HG02759 (cell line): ENCODE measurements around the gene OR2T6.
"Not testable (repeated sequence)": the region's sequence is repeated elsewhere in the genome, so short reads cannot be mapped to it uniquely, and the experiment has no call there.

ENCODE experiments used
- ATAC-seq: cut with Tn5 transposase; IDR thresholded peaks from one replicate; pipeline ENCODE4 v1.9.1; 2021; ENCODE audit warnings: mild to moderate bottlenecking, moderate library complexity; ENCODE audit not compliant: unreplicated experiment

OR2T6 gene

DNA sequence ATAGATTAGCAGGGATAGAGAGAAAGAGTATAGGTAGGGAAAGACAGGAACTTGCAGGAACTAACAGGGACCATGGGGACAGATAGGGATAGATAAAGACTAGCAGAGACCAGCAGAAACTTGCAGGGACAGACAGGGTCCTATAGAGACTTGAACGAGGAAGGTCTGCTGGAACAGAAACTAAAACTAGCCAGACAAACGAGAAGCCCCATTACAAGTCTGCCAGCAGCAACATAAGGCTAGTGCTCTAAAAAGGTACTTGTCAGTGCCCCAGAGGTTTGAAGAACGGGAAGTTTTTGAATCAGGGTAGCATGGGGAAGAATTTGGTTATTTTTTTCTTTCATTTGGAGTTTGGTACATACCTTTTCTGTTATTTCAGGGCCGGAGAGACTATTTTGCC, 56.7 kb downstream of the OR2T6 start:
- peak; percentile 44 for ATAC-seq

DNA sequence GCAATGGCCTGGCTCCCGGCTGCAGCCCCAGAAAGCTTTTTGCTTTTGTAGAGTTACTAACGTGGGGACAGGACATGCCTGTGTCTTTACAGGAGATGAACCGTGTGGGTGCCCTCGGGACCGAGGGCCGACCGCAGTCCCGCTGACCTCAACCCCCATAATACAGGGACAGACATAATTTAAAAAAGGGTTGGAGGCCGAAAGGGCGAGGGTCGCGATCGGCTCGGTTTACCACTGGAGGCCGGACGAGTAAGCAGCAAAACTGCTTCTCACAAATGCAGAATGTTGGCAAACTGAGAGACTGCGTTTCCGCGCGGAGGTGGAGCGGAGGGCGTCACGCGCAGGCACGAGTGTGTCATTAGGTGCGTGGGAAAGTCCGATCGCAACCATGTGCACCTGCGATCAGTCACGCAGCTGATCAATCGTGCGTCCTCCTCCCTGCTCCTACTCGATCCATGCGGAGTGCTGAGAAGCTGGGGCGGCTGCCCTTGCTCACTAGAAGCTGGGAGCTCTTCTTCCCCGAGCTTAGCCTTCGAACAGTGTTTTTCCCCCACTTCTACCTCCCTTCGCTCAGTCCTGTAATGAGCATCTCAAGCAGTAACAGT, 58.4 kb downstream of the OR2T6 start:
- ATAC-seq = not testable (repeated sequence)

DNA sequence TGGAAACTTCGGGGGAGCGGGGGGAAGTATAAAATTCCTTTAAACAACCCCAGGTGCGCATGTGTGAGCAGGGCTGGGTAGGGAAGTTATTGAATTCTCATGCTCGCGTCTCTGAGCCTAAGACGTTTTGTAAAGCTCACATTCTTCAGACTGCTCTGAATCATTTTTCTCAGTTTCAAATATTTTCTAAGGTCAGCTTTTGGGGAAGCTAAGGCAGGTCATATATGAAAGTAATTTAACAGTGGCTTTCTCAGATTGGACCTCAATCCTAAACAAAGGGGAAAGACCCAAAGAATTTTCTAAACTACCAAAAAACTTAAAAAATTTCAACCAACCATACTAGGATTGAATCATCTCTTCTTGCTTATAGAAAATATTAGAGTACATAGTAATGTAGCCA, 59.4 kb downstream of the OR2T6 start:
- peak; percentile 49 for ATAC-seq

DNA sequence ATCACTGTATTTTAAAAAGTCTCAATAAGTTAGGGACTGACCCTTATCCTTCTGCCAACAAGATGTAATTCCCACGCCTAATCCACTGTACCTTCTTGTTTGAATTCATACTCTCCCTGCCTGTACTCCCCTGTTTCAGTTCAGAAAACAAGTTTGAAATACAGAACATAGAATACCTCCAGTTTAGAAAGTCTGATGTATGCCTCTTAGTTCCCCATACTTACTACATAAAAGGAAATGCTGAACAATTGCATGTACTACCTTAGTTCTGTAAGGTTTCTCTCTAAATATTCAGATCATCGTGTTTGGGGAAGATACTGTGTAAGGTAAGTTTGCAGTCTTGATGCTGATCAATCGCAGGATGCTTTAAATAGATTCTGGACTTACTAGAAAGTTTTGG, 60.8 kb downstream of the OR2T6 start:
- ATAC-seq = not testable (repeated sequence)

DNA sequence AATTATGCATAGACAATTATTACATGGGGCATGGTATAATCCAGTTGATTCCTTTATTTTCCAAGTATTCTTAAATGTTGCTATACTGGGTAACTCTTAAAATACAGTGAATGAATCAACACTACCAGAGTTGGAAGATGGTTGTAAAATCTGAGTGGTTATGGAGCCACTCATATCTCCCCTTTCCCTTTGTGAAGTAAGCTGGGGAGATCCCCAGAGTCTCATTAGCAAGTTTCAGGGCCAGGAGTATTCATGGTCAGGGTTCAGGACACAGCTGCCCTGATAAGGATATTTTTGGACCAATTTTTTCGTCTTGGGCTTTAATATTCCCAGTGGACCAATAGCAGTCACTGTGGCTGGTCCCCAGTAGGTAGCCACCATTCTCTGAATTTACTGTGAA, 63.1 kb downstream of the OR2T6 start:
- not testable (repeated sequence) for ATAC-seq

DNA sequence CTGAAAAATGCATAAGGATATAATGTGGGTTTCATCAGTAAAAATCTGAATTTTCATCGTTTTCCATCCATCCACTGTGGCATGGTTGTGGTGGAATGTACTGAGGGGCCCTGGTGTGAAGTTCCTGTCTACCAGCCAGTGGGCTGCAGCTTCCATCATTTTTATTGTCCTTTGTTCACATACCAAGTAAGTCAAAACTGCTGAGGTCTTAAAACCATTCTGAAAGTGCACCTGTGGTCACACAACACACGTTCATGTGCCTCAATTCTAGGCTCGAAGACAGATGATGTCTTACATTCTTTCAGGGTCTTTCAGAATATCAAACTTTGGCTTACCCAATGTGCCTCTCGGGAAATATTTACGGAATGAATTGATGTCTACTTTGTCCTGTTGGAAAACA, 63.7 kb downstream of the OR2T6 start:
- not testable (repeated sequence) for ATAC-seq
